Neural cell (in vitro differentiated cells): ENCODE data around the gene SEMG1. TPM values are rescaled to one million over a fixed set of nuclear protein-coding genes. Genes with fewer than 3 reads are reported as not detected.

ENCODE experiments used
- H2AFZ ChIP-seq: fragments of 200-600, 300-800 bp; sonication (generic), shearing (Covaris generic); 2 replicates; pipeline ENCODE4 v1.6.0; 2014; ENCODE audit warnings: low read depth, mild to moderate bottlenecking, antibody characterized with exemption, low read length, moderate library complexity
- H3F3A ChIP-seq: fragments of 200-600 bp; shearing (Covaris generic); 2 replicates; pipeline ENCODE4 v1.6.1; 2016; ENCODE audit warnings: mild to moderate bottlenecking, moderate library complexity, mixed read lengths, antibody characterized with exemption, low read length; ENCODE audit not compliant: insufficient read depth, poor library complexity, severe bottlenecking
- H3K27ac ChIP-seq: fragments of 200-600, 300-800 bp; sonication (generic), shearing (Covaris generic); 2 replicates; pipeline ENCODE4 v1.5.1; 2014; ENCODE audit warnings: mild to moderate bottlenecking, low read length, moderate library complexity
- H3K27me3 ChIP-seq: fragments of 300-800, 200-600 bp; sonication (generic), shearing (Covaris generic); 2 replicates; pipeline ENCODE4 v1.6.0; 2014; ENCODE audit warnings: mild to moderate bottlenecking, low read depth, low read length, moderate library complexity; ENCODE audit not compliant: insufficient read depth
- H3K36me3 ChIP-seq: fragments of 300-800, 200-600 bp; sonication (generic), shearing (Covaris generic); 2 replicates; pipeline ENCODE4 v1.5.1; 2014; ENCODE audit warnings: mild to moderate bottlenecking, antibody characterized with exemption, low read length, moderate library complexity; ENCODE audit not compliant: insufficient read depth
- H3K4me2 ChIP-seq: fragments of 300-800, 200-600 bp; sonication (generic), shearing (Covaris generic); 2 replicates; pipeline ENCODE4 v1.6.0; 2014; ENCODE audit warnings: mild to moderate bottlenecking, low read length
- H3K4me3 ChIP-seq: fragments of 300-800, 200-600 bp; sonication (generic), shearing (Covaris generic); 2 replicates; pipeline ENCODE4 v1.5.1; 2014; ENCODE audit warnings: mild to moderate bottlenecking, low read length, moderate library complexity
- H3K79me2 ChIP-seq: fragments of 200-600 bp; shearing (Covaris generic); replicated peaks from 2 replicates; pipeline ENCODE4 v1.6.0; 2014; ENCODE audit warnings: mild to moderate bottlenecking, low read length, moderate library complexity; ENCODE audit not compliant: insufficient read depth
- H3K9ac ChIP-seq: fragments of 300-800, 200-600 bp; sonication (generic), shearing (Covaris generic); 2 replicates; pipeline ENCODE4 v1.6.1; 2016; ENCODE audit warnings: mild to moderate bottlenecking, low read length, mixed read lengths
- H3K9me2 ChIP-seq: fragments of 200-600 bp; shearing (Covaris generic); 2 replicates; pipeline ENCODE4 v1.6.1; 2016; ENCODE audit warnings: mild to moderate bottlenecking, low read length, mixed read lengths; ENCODE audit not compliant: insufficient read depth
- H3K9me3 ChIP-seq: fragments of 200-600, 300-800 bp; sonication (generic), shearing (Covaris generic); 2 replicates; pipeline ENCODE4 v1.6.1; 2016; ENCODE audit warnings: mild to moderate bottlenecking, mixed run types, low read length, moderate library complexity, mixed read lengths
- H4K20me1 ChIP-seq: fragments of 200-600 bp; shearing (Covaris generic); 2 replicates; pipeline ENCODE4 v1.6.1; 2016; ENCODE audit warnings: mild to moderate bottlenecking, mixed run types; ENCODE audit not compliant: insufficient read depth
- EP300 ChIP-seq: fragments of 450-650 bp; conservative IDR thresholded peaks from 2 replicates; pipeline ENCODE4 v1.6.1; 2014; ENCODE audit warnings: antibody characterized with exemption, mild to moderate bottlenecking, moderate library complexity; ENCODE audit not compliant: poor library complexity, severe bottlenecking
- EZH2 ChIP-seq: fragments of 200-600, 300-800 bp; shearing (Covaris generic), sonication (generic); IDR thresholded peaks from 2 replicates; pipeline ENCODE4 v1.6.1; 2014; ENCODE audit warnings: antibody characterized with exemption, low read length, borderline replicate concordance, mild to moderate bottlenecking; ENCODE audit not compliant: insufficient read depth, poor library complexity, severe bottlenecking
- MXI1 ChIP-seq: fragments of 450-650 bp; conservative IDR thresholded peaks from 2 replicates; pipeline ENCODE4 v1.6.1; 2014; ENCODE audit warnings: antibody characterized with exemption, mild to moderate bottlenecking; ENCODE audit not compliant: poor library complexity, severe bottlenecking
- POLR2AphosphoS5 ChIP-seq: IDR thresholded peaks from 2 replicates; pipeline ENCODE4 v1.6.1; 2012
- RAD21 ChIP-seq: fragments of 450-650 bp; conservative IDR thresholded peaks from 2 replicates; pipeline ENCODE4 v1.6.1; 2014; ENCODE audit warnings: antibody characterized with exemption, mild to moderate bottlenecking, moderate library complexity
- REST ChIP-seq: IDR thresholded peaks from 2 replicates; pipeline ENCODE4 v1.6.1; 2012; ENCODE audit warnings: borderline replicate concordance
- SMC3 ChIP-seq: fragments of 450-650 bp; conservative IDR thresholded peaks from 2 replicates; pipeline ENCODE4 v1.6.1; 2014; ENCODE audit warnings: antibody characterized with exemption, mild to moderate bottlenecking, moderate library complexity; ENCODE audit not compliant: poor library complexity
- TAF1 ChIP-seq: IDR thresholded peaks from 2 replicates; pipeline ENCODE4 v1.6.1; 2012; ENCODE audit warnings: low read depth
- polyA plus RNA-seq: library from polyadenylated mRNA; depleted of rRNA; stranded (reverse); fragments of >200 nt; gene quantifications from 2 replicates; pipeline ENCODE4 v1.2.3, GENCODE V29; 2014
- TF ChIP-seq, protein P1 (sequence below): fragments of 450-650 bp; IDR thresholded peaks from 2 replicates; pipeline ENCODE4 v1.5.1; 2014; ENCODE audit warnings: antibody characterized with exemption, mild to moderate bottlenecking, moderate library complexity; ENCODE audit not compliant: poor library complexity, severe bottlenecking

Gene SEMG1
- polyA plus RNA-seq, 1 donor from 2014 or later = not detected

GRCh38 chr20:45183084-45183483 is 23.7 kb upstream of the SEMG1 start:
- Histone ChIP-seq H3K36me3 (no peaks in the 10 kb centered on the region), H2AFZ (no peak overlapping the region), H3K27ac (no peak overlapping the region), H3K79me2 (no peaks in the 10 kb centered on the region), H4K20me1 (no peaks in the 10 kb centered on the region), H3K4me2 (no peak overlapping the region), H3K9me2 (no peaks in the 10 kb centered on the region), H3F3A (no peaks in the 10 kb centered on the region), H3K9ac (no peak overlapping the region), H3K27me3 (no peaks in the 10 kb centered on the region), H3K4me3 (no peak overlapping the region), H3K9me3 (no peaks in the 10 kb centered on the region)
- TF ChIP-seq POLR2AphosphoS5 (no peak), SMC3 (no peak), EZH2 (no peak), EP300 (no peak), MXI1 (no peak), TAF1 (no peak), RAD21 (no peak), REST (no peak)
- TF ChIP-seq, protein P1, sequence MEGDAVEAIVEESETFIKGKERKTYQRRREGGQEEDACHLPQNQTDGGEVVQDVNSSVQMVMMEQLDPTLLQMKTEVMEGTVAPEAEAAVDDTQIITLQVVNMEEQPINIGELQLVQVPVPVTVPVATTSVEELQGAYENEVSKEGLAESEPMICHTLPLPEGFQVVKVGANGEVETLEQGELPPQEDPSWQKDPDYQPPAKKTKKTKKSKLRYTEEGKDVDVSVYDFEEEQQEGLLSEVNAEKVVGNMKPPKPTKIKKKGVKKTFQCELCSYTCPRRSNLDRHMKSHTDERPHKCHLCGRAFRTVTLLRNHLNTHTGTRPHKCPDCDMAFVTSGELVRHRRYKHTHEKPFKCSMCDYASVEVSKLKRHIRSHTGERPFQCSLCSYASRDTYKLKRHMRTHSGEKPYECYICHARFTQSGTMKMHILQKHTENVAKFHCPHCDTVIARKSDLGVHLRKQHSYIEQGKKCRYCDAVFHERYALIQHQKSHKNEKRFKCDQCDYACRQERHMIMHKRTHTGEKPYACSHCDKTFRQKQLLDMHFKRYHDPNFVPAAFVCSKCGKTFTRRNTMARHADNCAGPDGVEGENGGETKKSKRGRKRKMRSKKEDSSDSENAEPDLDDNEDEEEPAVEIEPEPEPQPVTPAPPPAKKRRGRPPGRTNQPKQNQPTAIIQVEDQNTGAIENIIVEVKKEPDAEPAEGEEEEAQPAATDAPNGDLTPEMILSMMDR = no peak

- Histone ChIP-seq H3K4me2 (no peak overlapping the region), H2AFZ (no peak overlapping the region), H3K27me3 (no peaks in the 10 kb centered on the region), H3K9ac (no peak overlapping the region), H3K36me3 (no peaks in the 10 kb centered on the region), H4K20me1 (no peaks in the 10 kb centered on the region), H3K79me2 (no peaks in the 10 kb centered on the region), H3K9me2 (no peaks in the 10 kb centered on the region), H3F3A (no peaks in the 10 kb centered on the region), H3K9me3 (no peaks in the 10 kb centered on the region), H3K4me3 (no peak overlapping the region), H3K27ac (no peak overlapping the region)
- TF ChIP-seq RAD21 (no peak), EP300 (no peak), TAF1 (no peak), POLR2AphosphoS5 (no peak), EZH2 (no peak)
- TF ChIP-seq, protein P1 = no peak
Measured at GRCh38 chr20:45187693-45188092, 19.1 kb upstream of the SEMG1 start.
